Loucy (cell line): ENCODE results near the gene INPP4B.

Experiments used
- EZH2phosphoT487 ChIP-seq: fragments of 200-600 bp; IDR thresholded peaks from 2 replicates; pipeline ENCODE4 v1.6.1; 2018; ENCODE audit warnings: antibody characterized with exemption, mild to moderate bottlenecking, moderate library complexity, borderline replicate concordance
- TF ChIP-seq, protein P1 (sequence below): fragments of 200-600 bp; sonication (generic); conservative IDR thresholded peaks from 2 replicates; pipeline ENCODE4 v1.5.1; 2014; ENCODE audit warnings: mild to moderate bottlenecking, antibody characterized with exemption, low read length

DNA sequence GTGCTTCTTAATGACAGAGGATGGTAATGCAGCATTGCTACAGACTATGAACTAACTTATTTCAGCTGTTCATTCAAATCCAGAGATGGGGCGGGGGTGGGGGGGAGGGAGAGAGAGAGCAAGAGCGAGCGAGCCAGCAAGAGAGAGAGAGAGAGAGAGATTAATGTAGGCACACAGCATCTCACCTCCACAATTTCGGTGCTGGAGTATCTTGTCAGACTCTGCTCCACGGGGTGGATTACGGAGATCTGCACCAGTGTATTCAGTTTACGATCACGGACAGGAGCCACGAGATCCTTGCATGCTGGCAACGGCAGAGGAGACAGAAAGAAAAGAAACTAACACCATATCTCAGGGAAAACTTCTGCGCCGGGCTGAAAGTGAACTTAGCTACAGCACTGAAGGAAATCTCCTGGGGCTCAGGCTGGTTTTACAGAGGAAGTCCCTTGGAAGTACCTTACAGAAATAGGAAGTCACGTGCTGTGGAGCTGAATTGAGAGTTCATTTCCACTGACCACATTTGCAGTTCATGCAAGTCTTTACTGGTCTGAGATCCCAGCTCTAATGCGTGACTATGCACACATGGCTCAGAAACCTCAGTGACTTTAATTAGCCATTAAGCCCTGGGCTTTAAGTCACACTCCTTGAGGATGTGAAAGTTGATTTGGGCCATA, 440.9 kb downstream of the INPP4B start:
- TF ChIP-seq, protein P1, sequence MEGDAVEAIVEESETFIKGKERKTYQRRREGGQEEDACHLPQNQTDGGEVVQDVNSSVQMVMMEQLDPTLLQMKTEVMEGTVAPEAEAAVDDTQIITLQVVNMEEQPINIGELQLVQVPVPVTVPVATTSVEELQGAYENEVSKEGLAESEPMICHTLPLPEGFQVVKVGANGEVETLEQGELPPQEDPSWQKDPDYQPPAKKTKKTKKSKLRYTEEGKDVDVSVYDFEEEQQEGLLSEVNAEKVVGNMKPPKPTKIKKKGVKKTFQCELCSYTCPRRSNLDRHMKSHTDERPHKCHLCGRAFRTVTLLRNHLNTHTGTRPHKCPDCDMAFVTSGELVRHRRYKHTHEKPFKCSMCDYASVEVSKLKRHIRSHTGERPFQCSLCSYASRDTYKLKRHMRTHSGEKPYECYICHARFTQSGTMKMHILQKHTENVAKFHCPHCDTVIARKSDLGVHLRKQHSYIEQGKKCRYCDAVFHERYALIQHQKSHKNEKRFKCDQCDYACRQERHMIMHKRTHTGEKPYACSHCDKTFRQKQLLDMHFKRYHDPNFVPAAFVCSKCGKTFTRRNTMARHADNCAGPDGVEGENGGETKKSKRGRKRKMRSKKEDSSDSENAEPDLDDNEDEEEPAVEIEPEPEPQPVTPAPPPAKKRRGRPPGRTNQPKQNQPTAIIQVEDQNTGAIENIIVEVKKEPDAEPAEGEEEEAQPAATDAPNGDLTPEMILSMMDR = no peak
- no peak for TF ChIP-seq EZH2phosphoT487
